K562 (cell line): ENCODE data around the gene TSEN34. TPM values are rescaled to one million over a fixed set of nuclear protein-coding genes. Genes with fewer than 3 reads are reported as not detected.
A peak's percentile ranks its signal among the peaks of the same experiment; 100 is the strongest.
"Not testable (repeated sequence)": the region's sequence is repeated elsewhere in the genome, so short reads cannot be mapped to it uniquely, and the experiment has no call there.

Source experiments
- ATAC-seq: fragments of 200-7000 bp; cut with Tn5 transposase; 3 replicates; pipeline ENCODE4 v1.9.1; 2020; ENCODE audit warnings: moderate library complexity
- BruUV-seq: library from RNA; stranded (reverse); fragments of 400-500 nt; replicated peaks from 2 replicates; lab custom pipeline; 2021; lab: Mats Ljungman, UMichigan
- CTCF ChIA-PET: fragments of 300-600 bp; formaldehyde crosslinking; extraction: SDS; loops from one replicate; lab custom pipeline; 2021; ENCODE audit warnings: low intra/inter-chr PET ratio; lab: Yijun Ruan, JAX
- POLR2A ChIA-PET: fragments of 300-600, 350-650 bp; sonication (Branson Sonifier 250); formaldehyde crosslinking; extraction: SDS; loops from one replicate; lab custom pipeline; 2021; ENCODE audit warnings: antibody characterized with exemption, inconsistent platforms; lab: Yijun Ruan, JAX
- DNase-seq, 4 experiments: peaks; one replicate each; pipeline versions ENCODE4 v3.0.0 to v3.0.0-alpha.2; 2011 to 2018; ENCODE audit warnings: low spot score in 3 of 4, mixed read lengths in 3 of 4; ENCODE audit errors: extremely low read depth in 1 of 4
- FAIRE-seq: peaks from 2 replicates; lab custom pipeline; 2011; peaks lifted over from hg19 to GRCh38; lab: Jason Lieb, UNC
- H2AFZ ChIP-seq: 2 replicates; pipeline ENCODE4 v1.6.0; 2011; ENCODE audit warnings: low read depth, low read length, control low read depth, inconsistent platforms
- H3K27ac ChIP-seq: fragments of 200-600 bp; 3 replicates; pipeline ENCODE4 v1.8.0; 2011; ENCODE audit warnings: low read depth, mild to moderate bottlenecking, control low read depth, inconsistent platforms, low read length, moderate library complexity, mixed read lengths; ENCODE audit errors: extremely low read depth
- H3K27me3 ChIP-seq, 2 experiments: fragments of 300-600 bp in 1 of 2; 2 replicates in 1 of 2; 3 replicates in 1 of 2; pipeline versions ENCODE4 v1.6.0 to v1.8.0; 2011; ENCODE audit warnings: inconsistent platforms in 2 of 2, low read length in 2 of 2, mild to moderate bottlenecking in 1 of 2, mixed read lengths in 1 of 2, moderate library complexity in 1 of 2; ENCODE audit not compliant: control insufficient read depth in 2 of 2, insufficient read depth in 2 of 2
- H3K36me3 ChIP-seq: fragments of 300-600 bp; 3 replicates; pipeline ENCODE4 v1.8.0; 2011; ENCODE audit warnings: mild to moderate bottlenecking, low read length, inconsistent platforms; ENCODE audit not compliant: control insufficient read depth, insufficient read depth
- H3K4me1 ChIP-seq, 2 experiments: fragments of 200-600 bp in 1 of 2; replicated peaks in 1 of 2; 2 replicates in 1 of 2; 3 replicates in 1 of 2; pipeline versions ENCODE4 v1.5.1 to v1.8.0; 2011; ENCODE audit warnings: inconsistent platforms in 2 of 2, low read length in 2 of 2, mild to moderate bottlenecking in 1 of 2, mixed read lengths in 1 of 2, moderate library complexity in 1 of 2; ENCODE audit not compliant: control insufficient read depth in 2 of 2, insufficient read depth in 2 of 2
- H3K4me2 ChIP-seq: 2 replicates; pipeline ENCODE4 v1.6.1; 2011; ENCODE audit warnings: low read length, control low read depth, inconsistent platforms, mixed read lengths; ENCODE audit not compliant: insufficient read depth
- H3K4me3 ChIP-seq: fragments of 200-600 bp; sonication (generic), shearing (Covaris generic); 2 replicates; pipeline ENCODE4 v1.5.1; 2016; ENCODE audit warnings: control low read depth, inconsistent platforms
- H3K79me2 ChIP-seq: fragments of 200-600 bp; 3 replicates; pipeline ENCODE4 v1.8.0; 2011; ENCODE audit warnings: low read length, inconsistent platforms; ENCODE audit not compliant: control insufficient read depth, insufficient read depth
- H3K9ac ChIP-seq, 2 experiments: 2 replicates each; pipeline versions ENCODE4 v1.6.0 to v1.6.1; 2011; ENCODE audit warnings: low read depth in 2 of 2, low read length in 2 of 2, control low read depth in 1 of 2, inconsistent platforms in 1 of 2, mild to moderate bottlenecking in 1 of 2, mixed read lengths in 1 of 2; ENCODE audit not compliant: insufficient read depth in 1 of 2
- H3K9me1 ChIP-seq: one replicate; pipeline ENCODE4 v1.6.0; 2011; ENCODE audit warnings: inconsistent platforms, mild to moderate bottlenecking, low read length, moderate library complexity; ENCODE audit not compliant: control insufficient read depth, insufficient read depth
- H3K9me3 ChIP-seq: replicated peaks from 2 replicates; pipeline ENCODE4 v1.5.1; 2011; ENCODE audit warnings: low read depth, low read length, inconsistent platforms; ENCODE audit not compliant: control insufficient read depth, insufficient read depth
- H4K20me1 ChIP-seq: replicated peaks from 2 replicates; pipeline ENCODE4 v1.6.1; 2011; ENCODE audit warnings: low read length, inconsistent platforms, mixed read lengths; ENCODE audit not compliant: control insufficient read depth, insufficient read depth
- ARID1B ChIP-seq: fragments of 450-650 bp; IDR thresholded peaks from 2 replicates; pipeline ENCODE4 v1.6.1; 2016; ENCODE audit warnings: antibody characterized with exemption, mild to moderate bottlenecking, inconsistent platforms
- CBFA2T2 ChIP-seq: fragments of 450-650 bp; conservative IDR thresholded peaks from 2 replicates; pipeline ENCODE4 v1.6.1; 2017; ENCODE audit warnings: mild to moderate bottlenecking
- CBFA2T3 ChIP-seq: fragments of 450-650 bp; IDR thresholded peaks from 2 replicates; pipeline ENCODE4 v1.6.1; 2017
- DPF2 ChIP-seq: fragments of 450-650 bp; IDR thresholded peaks from 2 replicates; pipeline ENCODE4 v1.6.1; 2016
- HMBOX1 ChIP-seq: sonication (generic); IDR thresholded peaks from 2 replicates; pipeline ENCODE4 v1.6.1; 2016
- KDM1A ChIP-seq, 2 experiments: fragments of 450-650 bp; IDR thresholded peaks; 2 replicates each; pipeline ENCODE4 v1.6.1; 2016; ENCODE audit warnings: mild to moderate bottlenecking in 2 of 2
- MNT ChIP-seq, 2 experiments: fragments of 450-650 bp; conservative IDR thresholded peaks; 2 replicates each; pipeline ENCODE4 v1.6.1; 2017; ENCODE audit warnings: mild to moderate bottlenecking in 2 of 2, moderate library complexity in 2 of 2
- NCOR1 ChIP-seq: fragments of 450-650 bp; IDR thresholded peaks from 2 replicates; pipeline ENCODE4 v1.6.1; 2016; ENCODE audit warnings: mild to moderate bottlenecking, moderate library complexity
- TAL1 ChIP-seq: fragments of 450-650 bp; IDR thresholded peaks from 2 replicates; pipeline ENCODE4 v1.6.1; 2016; ENCODE audit warnings: mild to moderate bottlenecking
- WGBS: fragments of 100-300 bp; shearing (Covaris generic); methylation state at CpG from one replicate; pipeline ENCODE4 v1.1.6; 2016; ENCODE audit warnings: low coverage, mixed read lengths; ENCODE audit not compliant: insufficient coverage; ENCODE audit errors: missing lambda C conversion rate; 5-methylcytosine and 5-hydroxymethylcytosine counted together
- in situ Hi-C: fragments of 300-500 bp; cut with MboI; formaldehyde crosslinking; loops from 4 replicates; pipeline ENCODE4 v1.15.0; 2018; ENCODE audit warnings: inconsistent platforms, mixed read lengths
- intact Hi-C: fragments of 100-400 bp; cut with micrococcal nuclease; formaldehyde crosslinking; loops from 2 replicates; pipeline ENCODE4 v1.14.2; 2022
- polyA plus RNA-seq, 8 experiments: library from polyadenylated mRNA; depleted of rRNA in 4 of 8; stranded (reverse) in 5 of 8; unstranded in 3 of 8; fragments of >200 nt; fragmentation: Nextera tagmentation in 2 of 8; fragmentation: Illumina TruSeq in 1 of 8; extraction: Ambion mirVana in 2 of 8; extraction: Trizol in 1 of 8; gene quantifications; 2 replicates each; pipeline versions ENCODE4 v1.2.1 to v1.2.3, GENCODE V29; 2011 to 2014; ENCODE audit warnings: inconsistent platforms in 1 of 8, missing spikeins in 1 of 8
- total RNA-seq, 7 experiments: library from RNA; depleted of rRNA in 6 of 7; stranded (reverse); fragments of >200 nt in 6 of 7; fragmentation: Illumina TruSeq in 2 of 7; extraction: Trizol in 2 of 7; gene quantifications; 2 replicates each; pipeline versions ENCODE4 v1.2.1 to v1.2.3, GENCODE V29; 2011 to 2021; ENCODE audit warnings: low replicate concordance in 1 of 7

Gene TSEN34
- total and polyA plus RNA-seq, 9 of the 15 experiments (the other 6 are each of a cell fraction or from before 2014, with no cell fraction given) = 3.1 to 57.6 (median 29.5) TPM

- POLR2A ChIA-PET = interaction anchor here (7.0 kb wide), 1 partner anchor 13 kb away, joined by 66 read pairs; the partner anchor contains the start of gene RPS9
- BruUV-seq, H3K4me2 ChIP-seq, H3K9me3 ChIP-seq, H3K4me3 ChIP-seq, H3K9me1 ChIP-seq, intact Hi-C loops, H3K27me3 ChIP-seq, in situ Hi-C loops, DNase-seq, CTCF ChIA-PET, H3K9ac ChIP-seq, ATAC-seq, H2AFZ ChIP-seq: not testable (repeated sequence)
- FAIRE-seq = peak; percentile 37
- Histone ChIP-seq H3K27ac (peak overlapping the region; percentile 58; the same call in 1 of the 3 replicates), H4K20me1 (peaks cover 17% of the 10 kb centered on the region), H3K79me2 (peaks cover 16% of the 10 kb centered on the region; the same call in 2 of the 3 replicates), H3K36me3 (peaks cover 18% of the 10 kb centered on the region; the same call in 2 of the 3 replicates), H3K4me1 (peaks cover 22 to 43% of the 10 kb centered on the region in 2 experiments)
- TF ChIP-seq CBFA2T2 = peak; percentile 68; the same call in 1 of the 2 replicates
- 0 out of 2 replicates have a peak, but pooled peaks have one; percentile 33 for TF ChIP-seq HMBOX1
- TF ChIP-seq CBFA2T3 = peak; percentile 80
- TF ChIP-seq MNT (conservative IDR thresholded peaks at IDR 0.05) = peak in 1 of 2 experiments; percentile 49; a peak in 1 of 4 replicates
- TF ChIP-seq DPF2 = peak; percentile 58; the same call in 1 of the 2 replicates
- TF ChIP-seq TAL1 = peak; percentile 47; the same call in 1 of the 2 replicates
- TF ChIP-seq NCOR1 = peak; percentile 52; the same call in 1 of the 2 replicates
- TF ChIP-seq ARID1B = peak; percentile 44; the same call in 1 of the 2 replicates
- peak in 1 of 2 experiments; percentile 41; a peak in 1 of 4 replicates for TF ChIP-seq KDM1A (IDR thresholded peaks at IDR 0.05)
- 6% methylated on average over 4 of the region's 5 CpGs for WGBS
Observed at GRCh38 chr19:54214217-54214616, 23.1 kb downstream of the TSEN34 start.

GRCh38 chr19:54214734-54215133 is 23.6 kb downstream of the TSEN34 start:
- H3K4me3 ChIP-seq, FAIRE-seq, intact Hi-C loops, H3K27me3 ChIP-seq, H3K9me1 ChIP-seq, DNase-seq, H3K27ac ChIP-seq, ATAC-seq, H3K9ac ChIP-seq, H3K4me2 ChIP-seq, POLR2A ChIA-PET, H3K9me3 ChIP-seq, in situ Hi-C loops, BruUV-seq, H2AFZ ChIP-seq, CTCF ChIA-PET: not testable (repeated sequence)
- WGBS = 97% methylated on average over 3 of the region's 19 CpGs
- peaks cover 17% of the 10 kb centered on the region; the same call in 2 of the 3 replicates for H3K36me3 ChIP-seq
- peaks cover 11% of the 10 kb centered on the region; the same call in 2 of the 3 replicates for H3K79me2 ChIP-seq
- H4K20me1 ChIP-seq = peaks cover 12% of the 10 kb centered on the region
- H3K4me1 ChIP-seq = peaks cover 17 to 43% of the 10 kb centered on the region in 2 experiments
